ENCODE data around the gene DLG2. TPM values are rescaled to one million over a fixed set of nuclear protein-coding genes. Genes with fewer than 3 reads are reported as not detected.
"Not testable (repeated sequence)": the region's sequence is repeated elsewhere in the genome, so short reads cannot be mapped to it uniquely, and the experiment has no call there.

DLG2 gene
- total RNA-seq, 1 donor: 1.1 TPM

GRCh38 chr11:83601914-83602527 lies 2025.1 kb downstream of the DLG2 start:
- DNase-seq (ENCODE audit: low read depth in 2 of 3, low spot score in 2 of 3): no peak

- no peak for DNase-seq (ENCODE audit: low read depth in 2 of 3, low spot score in 2 of 3)
Observed at GRCh38 chr11:83601201-83601913, 2025.8 kb downstream of the DLG2 start.

- DNase-seq (ENCODE audit: low read depth in 2 of 3, low spot score in 2 of 3): no peak
Observed at GRCh38 chr11:83600661-83601060, 2026.5 kb downstream of the DLG2 start.

- DNase-seq (ENCODE audit: low read depth in 2 of 3, low spot score in 2 of 3): no peak
Observed at GRCh38 chr11:83599066-83599465, 2028.1 kb downstream of the DLG2 start.

- DNase-seq (ENCODE audit: low read depth in 2 of 3, low spot score in 2 of 3): not testable (repeated sequence)
Observed at GRCh38 chr11:83587797-83588196, 2039.3 kb downstream of the DLG2 start.

GRCh38 chr11:83583757-83584366 lies 2043.3 kb downstream of the DLG2 start:
- no peak for DNase-seq (ENCODE audit: low read depth in 2 of 3, low spot score in 2 of 3)

GRCh38 chr11:83574519-83574918 lies 2052.6 kb downstream of the DLG2 start:
- DNase-seq (ENCODE audit: low read depth in 2 of 3, low spot score in 2 of 3): no peak

- no peak for DNase-seq (ENCODE audit: low read depth in 2 of 3, low spot score in 2 of 3)
Observed at GRCh38 chr11:83572581-83573496, 2054.3 kb downstream of the DLG2 start.

- no peak for DNase-seq (ENCODE audit: low read depth in 2 of 3, low spot score in 2 of 3)
Observed at GRCh38 chr11:83571302-83571701, 2055.8 kb downstream of the DLG2 start.

- DNase-seq (ENCODE audit: low read depth in 2 of 3, low spot score in 2 of 3): no peak
Observed at GRCh38 chr11:83569134-83569805, 2057.9 kb downstream of the DLG2 start.

GRCh38 chr11:83568516-83568915 lies 2058.6 kb downstream of the DLG2 start:
- DNase-seq (ENCODE audit: low read depth in 2 of 3, low spot score in 2 of 3): no peak

GRCh38 chr11:83566950-83567349 lies 2060.2 kb downstream of the DLG2 start:
- DNase-seq (ENCODE audit: low read depth in 2 of 3, low spot score in 2 of 3): no peak

- DNase-seq (ENCODE audit: low read depth in 2 of 3, low spot score in 2 of 3): no peak
Observed at GRCh38 chr11:83564870-83565269, 2062.3 kb downstream of the DLG2 start.

GRCh38 chr11:83558281-83558680 lies 2068.9 kb downstream of the DLG2 start:
- DNase-seq (ENCODE audit: low read depth in 2 of 3, low spot score in 2 of 3): no peak

- DNase-seq (ENCODE audit: low read depth in 2 of 3, low spot score in 2 of 3): no peak
Observed at GRCh38 chr11:83557653-83558052, 2069.5 kb downstream of the DLG2 start.

GRCh38 chr11:83554876-83555275 lies 2072.3 kb downstream of the DLG2 start:
- DNase-seq (ENCODE audit: low read depth in 2 of 3, low spot score in 2 of 3): no peak

GRCh38 chr11:83549984-83550667 lies 2077.0 kb downstream of the DLG2 start:
- DNase-seq (ENCODE audit: low read depth in 2 of 3, low spot score in 2 of 3): no peak

- DNase-seq (ENCODE audit: low read depth in 2 of 3, low spot score in 2 of 3): no peak
Observed at GRCh38 chr11:83546368-83546767, 2080.8 kb downstream of the DLG2 start.

- no peak for DNase-seq (ENCODE audit: low read depth in 2 of 3, low spot score in 2 of 3)
Observed at GRCh38 chr11:83545494-83546260, 2081.5 kb downstream of the DLG2 start.
